Liver (tissue), 9 donors: ENCODE results near the gene BABAM1. TPM values are rescaled to one million over a fixed set of nuclear protein-coding genes. Genes with fewer than 3 reads are reported as not detected.

Experiments
- DNase-seq: peaks from one replicate; pipeline ENCODE4 v3.0.0-alpha.2; 2017; ENCODE audit warnings: low spot score
- H3K27ac ChIP-seq, 2 donors: one replicate each; pipeline ENCODE4 v1.7.0; 2013; ENCODE audit warnings: inconsistent platforms in 2 of 2, low read length in 2 of 2, control low read depth in 1 of 2, low read depth in 1 of 2, mild to moderate bottlenecking in 1 of 2
- H3K27me3 ChIP-seq, 4 donors: one replicate each; pipeline versions ENCODE4 v1.6.1 to v1.7.0; 2013; ENCODE audit warnings: low read length in 3 of 4, inconsistent platforms in 1 of 4, mild to moderate bottlenecking in 1 of 4, moderate library complexity in 1 of 4; ENCODE audit not compliant: control insufficient read depth in 4 of 4, insufficient read depth in 4 of 4
- H3K36me3 ChIP-seq, 4 donors: one replicate each; pipeline versions ENCODE4 v1.6.1 to v1.7.0; 2013; ENCODE audit warnings: low read length in 3 of 4, mild to moderate bottlenecking in 3 of 4, low read depth in 1 of 4, moderate library complexity in 1 of 4; ENCODE audit not compliant: control insufficient read depth in 4 of 4, insufficient read depth in 3 of 4
- H3K4me1 ChIP-seq, 4 donors: one replicate each; pipeline versions ENCODE4 v1.6.1 to v1.7.0; 2013; ENCODE audit warnings: low read length in 3 of 4, mild to moderate bottlenecking in 3 of 4, moderate library complexity in 1 of 4; ENCODE audit not compliant: control insufficient read depth in 4 of 4, insufficient read depth in 4 of 4
- H3K4me3 ChIP-seq, 3 donors: one replicate each; pipeline versions ENCODE4 v1.6.1 to v1.7.0; 2013; ENCODE audit warnings: low read length in 3 of 3, control low read depth in 1 of 3, low read depth in 1 of 3, mild to moderate bottlenecking in 1 of 3
- H3K9ac ChIP-seq, 2 donors: one replicate each; pipeline ENCODE4 v1.7.0; 2013; ENCODE audit warnings: low read length in 2 of 2, mild to moderate bottlenecking in 2 of 2, moderate library complexity in 2 of 2, control low read depth in 1 of 2, low read depth in 1 of 2
- H3K9me3 ChIP-seq, 4 donors: one replicate each; pipeline versions ENCODE4 v1.6.1 to v1.7.0; 2013; ENCODE audit warnings: low read length in 3 of 4; ENCODE audit not compliant: control insufficient read depth in 4 of 4
- EGR1 ChIP-seq, 2 donors: IDR thresholded peaks; 2 replicates each; pipeline ENCODE4 v1.6.1; 2016 to 2018; ENCODE audit warnings: antibody characterized with exemption in 2 of 2, low read depth in 2 of 2
- FOXA1 ChIP-seq: IDR thresholded peaks from 2 replicates; pipeline ENCODE4 v1.6.1; 2016; ENCODE audit warnings: antibody characterized with exemption
- FOXA2 ChIP-seq: IDR thresholded peaks from 2 replicates; pipeline ENCODE4 v1.6.1; 2016; ENCODE audit warnings: antibody characterized with exemption
- GABPA ChIP-seq, 2 donors: IDR thresholded peaks in 1 of 2; conservative IDR thresholded peaks in 1 of 2; 2 replicates each; pipeline ENCODE4 v1.6.1; 2016; ENCODE audit warnings: antibody characterized with exemption in 2 of 2, mild to moderate bottlenecking in 1 of 2, moderate library complexity in 1 of 2
- HNF4A ChIP-seq, 2 donors: conservative IDR thresholded peaks; 2 replicates each; pipeline ENCODE4 v1.6.1; 2016; ENCODE audit warnings: antibody characterized with exemption in 2 of 2, mild to moderate bottlenecking in 2 of 2
- HNF4G ChIP-seq: IDR thresholded peaks from 2 replicates; pipeline ENCODE4 v1.6.1; 2016; ENCODE audit warnings: antibody characterized with exemption
- MAX ChIP-seq: IDR thresholded peaks from 2 replicates; pipeline ENCODE4 v1.6.1; 2016; ENCODE audit warnings: antibody characterized with exemption
- NR2F2 ChIP-seq: IDR thresholded peaks from 2 replicates; pipeline ENCODE4 v1.6.1; 2016; ENCODE audit warnings: antibody characterized with exemption
- RAD21 ChIP-seq, 2 donors: IDR thresholded peaks; 2 replicates each; pipeline ENCODE4 v1.6.1; 2016; ENCODE audit warnings: antibody characterized with exemption in 2 of 2, mild to moderate bottlenecking in 2 of 2
- RXRA ChIP-seq, 2 donors: IDR thresholded peaks; 2 replicates each; pipeline ENCODE4 v1.6.1; 2017 to 2018; ENCODE audit warnings: antibody characterized with exemption in 2 of 2, mild to moderate bottlenecking in 1 of 2
- SP1 ChIP-seq: IDR thresholded peaks from 2 replicates; pipeline ENCODE4 v1.6.1; 2018; ENCODE audit warnings: antibody characterized with exemption, mild to moderate bottlenecking
- TAF1 ChIP-seq: conservative IDR thresholded peaks from 2 replicates; pipeline ENCODE4 v1.6.1; 2016; ENCODE audit warnings: antibody characterized with exemption, mild to moderate bottlenecking
- WGBS: extraction: QIAGEN DNeasy Blood & Tissue Kit; methylation state at CpG from one replicate; pipeline ENCODE4 v1.1.7; 2013; 5-methylcytosine and 5-hydroxymethylcytosine counted together
- polyA plus RNA-seq, 2 donors: library from polyadenylated mRNA; stranded (reverse) in 1 of 2; unstranded in 1 of 2; fragments of 200-250 nt in 1 of 2; fragments of >200 nt in 1 of 2; fragmentation: Nextera tagmentation in 1 of 2; extraction: Ambion mirVana in 1 of 2; gene quantifications; one replicate each; pipeline versions ENCODE4 v1.2.1 to v1.2.3, GENCODE V29; 2013 to 2015
- total RNA-seq, 2 donors: library from RNA; depleted of rRNA; stranded (reverse); fragments of >200 nt; gene quantifications; one replicate each; pipeline ENCODE4 v1.2.3, GENCODE V29; 2014
- TF ChIP-seq, protein P1 (sequence below): fragments of 150-350 bp; IDR thresholded peaks from 2 replicates; pipeline ENCODE4 v1.5.1; 2017; ENCODE audit warnings: improper control_type of control experiment, low read depth, low read length; ENCODE audit not compliant: missing input control
- TF ChIP-seq, protein P2 (sequence below): IDR thresholded peaks from 2 replicates; pipeline ENCODE4 v1.6.1; 2016; ENCODE audit warnings: antibody characterized with exemption, mild to moderate bottlenecking
- TF ChIP-seq, protein P3 (sequence below): IDR thresholded peaks from 2 replicates; pipeline ENCODE4 v1.6.1; 2016; ENCODE audit warnings: antibody characterized with exemption
- donor health status: healthy.
- donor health status: healthy.
- donor health status: healthy.
- donor health status: healthy.
- donor health status: healthy.

The BABAM1 gene
- total and polyA plus RNA-seq, 4 donors: 29.3 to 47.0 (median 33.5) TPM

DNA sequence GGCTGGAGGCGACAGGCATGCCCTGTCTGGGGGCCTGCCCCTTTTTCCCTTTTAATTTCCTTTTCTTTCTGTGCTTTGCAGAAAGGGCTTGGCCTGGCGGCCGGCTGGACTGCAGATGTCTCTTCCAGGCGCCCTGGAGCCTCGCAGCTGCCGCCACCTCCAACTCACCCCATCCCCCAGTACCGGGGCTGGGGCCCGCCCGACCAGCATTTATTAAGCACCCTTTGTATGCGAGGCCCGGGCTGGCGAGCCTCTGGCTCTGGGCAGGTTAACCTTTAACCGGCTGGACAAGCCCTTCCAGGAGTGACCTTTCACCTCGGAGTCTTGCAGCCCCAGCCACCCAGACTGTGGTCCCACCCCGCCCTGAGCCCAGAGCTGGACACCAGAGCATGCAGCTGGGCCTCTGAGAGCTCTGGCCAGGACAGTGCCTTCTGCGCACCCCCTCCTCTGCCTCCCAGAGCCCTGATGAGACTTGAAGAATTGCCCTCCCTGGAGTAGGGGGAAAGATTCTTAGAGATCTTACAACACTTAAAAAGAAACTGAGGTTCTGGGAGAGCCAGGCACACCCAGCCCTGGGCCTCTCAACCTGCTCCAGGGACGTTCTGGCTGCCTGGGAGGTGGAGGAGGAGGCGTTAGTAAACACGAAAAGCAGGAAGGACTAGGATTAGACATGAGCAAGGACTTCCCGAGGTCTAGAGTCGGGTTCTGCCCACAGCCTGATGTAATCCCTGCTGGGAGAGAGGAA, 20.4 kb upstream of the BABAM1 start:
- Histone ChIP-seq H3K4me1 (peaks cover 10 to 44% (median 37%) of the 10 kb centered on the region in 4 donors), H3K9ac (no peak overlapping the region)
- WGBS: 8% methylated on average over 21 of the region's 21 CpGs

GRCh38 chr19:17248011-17248776, 19.0 kb upstream of the BABAM1 start:
- H3K4me1 ChIP-seq: peaks cover 3 to 32% (median 26%) of the 10 kb centered on the region in 4 donors
- TF ChIP-seq SP1 (peak; percentile 12), RXRA (IDR thresholded peaks at IDR 0.05) (peak in 1 of 2 donors; percentile 55), HNF4G (no peak), NR2F2 (peak; percentile 42), HNF4A (conservative IDR thresholded peaks at IDR 0.05) (peak; percentile 18 to 35)
- no peaks in the 10 kb centered on the region for H3K36me3 ChIP-seq
- DNase-seq: peak; percentile 63
- H3K9me3 ChIP-seq: no peaks in the 10 kb centered on the region
- peak overlapping the region in 1 of 2 donors; percentile 21 for H3K27ac ChIP-seq
- 72% methylated on average over 21 of the region's 21 CpGs for WGBS
- H3K9ac ChIP-seq: no peak overlapping the region
- no peak overlapping the region for H3K4me3 ChIP-seq
- H3K27me3 ChIP-seq: no peaks in the 10 kb centered on the region

More for the DNA sequence above, 20.4 kb upstream of the BABAM1 start:
- H3K4me3 ChIP-seq: peak overlapping the region; percentile 32 to 75 (median 64)
- TF ChIP-seq SP1 (peak; percentile 69), TAF1 (no peak), HNF4A (conservative IDR thresholded peaks at IDR 0.05) (peak in 1 of 2 donors; percentile 45), NR2F2 (peak; percentile 72), GABPA (IDR thresholded peaks at IDR 0.05 in 1 of 2, conservative IDR thresholded peaks at IDR 0.05 in 1 of 2) (no peak), RXRA (IDR thresholded peaks at IDR 0.05) (peak; percentile 49 to 67), RAD21 (IDR thresholded peaks at IDR 0.05) (no peak)
- TF ChIP-seq, protein P1, sequence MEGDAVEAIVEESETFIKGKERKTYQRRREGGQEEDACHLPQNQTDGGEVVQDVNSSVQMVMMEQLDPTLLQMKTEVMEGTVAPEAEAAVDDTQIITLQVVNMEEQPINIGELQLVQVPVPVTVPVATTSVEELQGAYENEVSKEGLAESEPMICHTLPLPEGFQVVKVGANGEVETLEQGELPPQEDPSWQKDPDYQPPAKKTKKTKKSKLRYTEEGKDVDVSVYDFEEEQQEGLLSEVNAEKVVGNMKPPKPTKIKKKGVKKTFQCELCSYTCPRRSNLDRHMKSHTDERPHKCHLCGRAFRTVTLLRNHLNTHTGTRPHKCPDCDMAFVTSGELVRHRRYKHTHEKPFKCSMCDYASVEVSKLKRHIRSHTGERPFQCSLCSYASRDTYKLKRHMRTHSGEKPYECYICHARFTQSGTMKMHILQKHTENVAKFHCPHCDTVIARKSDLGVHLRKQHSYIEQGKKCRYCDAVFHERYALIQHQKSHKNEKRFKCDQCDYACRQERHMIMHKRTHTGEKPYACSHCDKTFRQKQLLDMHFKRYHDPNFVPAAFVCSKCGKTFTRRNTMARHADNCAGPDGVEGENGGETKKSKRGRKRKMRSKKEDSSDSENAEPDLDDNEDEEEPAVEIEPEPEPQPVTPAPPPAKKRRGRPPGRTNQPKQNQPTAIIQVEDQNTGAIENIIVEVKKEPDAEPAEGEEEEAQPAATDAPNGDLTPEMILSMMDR: peak; percentile 3
- H3K9me3 ChIP-seq: no peaks in the 10 kb centered on the region
- no peaks in the 10 kb centered on the region for H3K27me3 ChIP-seq
- H3K36me3 ChIP-seq: no peaks in the 10 kb centered on the region
- DNase-seq: no peak
- peak overlapping the region; percentile 84 to 91 for H3K27ac ChIP-seq

DNA sequence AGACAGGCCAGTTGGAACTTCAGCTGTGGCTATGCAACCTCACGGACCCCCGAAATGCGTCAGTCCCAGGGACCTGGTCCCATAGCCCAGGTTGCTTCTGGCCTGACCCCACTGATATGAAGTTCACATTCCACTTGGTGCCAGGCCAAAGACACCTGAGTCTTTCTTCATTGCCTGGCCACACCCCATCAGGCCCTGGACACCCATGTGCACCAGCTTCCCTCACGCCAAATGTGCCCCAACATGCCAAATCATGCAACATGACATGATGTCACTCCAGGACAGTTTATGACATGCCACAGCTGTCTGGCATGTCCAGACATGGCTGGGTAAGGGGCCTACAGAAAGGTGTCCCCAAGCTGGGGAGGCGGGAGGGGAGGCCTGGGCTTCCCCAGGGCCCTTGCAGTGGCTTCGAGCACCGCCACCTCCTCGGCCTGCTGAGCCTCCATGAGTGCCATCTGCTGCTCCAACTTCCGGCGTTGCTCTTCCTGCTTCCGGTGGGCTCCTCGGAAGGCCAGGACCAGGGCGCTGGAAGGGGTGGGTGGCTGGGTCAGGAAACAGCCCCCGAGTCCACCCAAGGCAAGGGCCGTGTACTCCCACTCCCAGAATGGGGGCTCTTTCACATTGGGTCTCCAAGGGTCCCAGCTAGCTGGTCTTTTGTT, 17.2 kb upstream of the BABAM1 start:
- Histone ChIP-seq H3K36me3 (no peaks in the 10 kb centered on the region), H3K9ac (no peak overlapping the region), H3K9me3 (no peaks in the 10 kb centered on the region), H3K4me1 (peaks cover 3 to 27% (median 23%) of the 10 kb centered on the region in 4 donors), H3K27ac (no peak overlapping the region), H3K4me3 (no peak overlapping the region), H3K27me3 (no peaks in the 10 kb centered on the region)
- DNase-seq: no peak
- 84% methylated on average over 15 of the region's 15 CpGs for WGBS
- no peak for TF ChIP-seq EGR1 (IDR thresholded peaks at IDR 0.05; ENCODE audit: low read depth in 2 of 2)
- TF ChIP-seq SP1: no peak
- TF ChIP-seq, protein P2, sequence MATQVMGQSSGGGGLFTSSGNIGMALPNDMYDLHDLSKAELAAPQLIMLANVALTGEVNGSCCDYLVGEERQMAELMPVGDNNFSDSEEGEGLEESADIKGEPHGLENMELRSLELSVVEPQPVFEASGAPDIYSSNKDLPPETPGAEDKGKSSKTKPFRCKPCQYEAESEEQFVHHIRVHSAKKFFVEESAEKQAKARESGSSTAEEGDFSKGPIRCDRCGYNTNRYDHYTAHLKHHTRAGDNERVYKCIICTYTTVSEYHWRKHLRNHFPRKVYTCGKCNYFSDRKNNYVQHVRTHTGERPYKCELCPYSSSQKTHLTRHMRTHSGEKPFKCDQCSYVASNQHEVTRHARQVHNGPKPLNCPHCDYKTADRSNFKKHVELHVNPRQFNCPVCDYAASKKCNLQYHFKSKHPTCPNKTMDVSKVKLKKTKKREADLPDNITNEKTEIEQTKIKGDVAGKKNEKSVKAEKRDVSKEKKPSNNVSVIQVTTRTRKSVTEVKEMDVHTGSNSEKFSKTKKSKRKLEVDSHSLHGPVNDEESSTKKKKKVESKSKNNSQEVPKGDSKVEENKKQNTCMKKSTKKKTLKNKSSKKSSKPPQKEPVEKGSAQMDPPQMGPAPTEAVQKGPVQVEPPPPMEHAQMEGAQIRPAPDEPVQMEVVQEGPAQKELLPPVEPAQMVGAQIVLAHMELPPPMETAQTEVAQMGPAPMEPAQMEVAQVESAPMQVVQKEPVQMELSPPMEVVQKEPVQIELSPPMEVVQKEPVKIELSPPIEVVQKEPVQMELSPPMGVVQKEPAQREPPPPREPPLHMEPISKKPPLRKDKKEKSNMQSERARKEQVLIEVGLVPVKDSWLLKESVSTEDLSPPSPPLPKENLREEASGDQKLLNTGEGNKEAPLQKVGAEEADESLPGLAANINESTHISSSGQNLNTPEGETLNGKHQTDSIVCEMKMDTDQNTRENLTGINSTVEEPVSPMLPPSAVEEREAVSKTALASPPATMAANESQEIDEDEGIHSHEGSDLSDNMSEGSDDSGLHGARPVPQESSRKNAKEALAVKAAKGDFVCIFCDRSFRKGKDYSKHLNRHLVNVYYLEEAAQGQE: no peak
- no peak for TF ChIP-seq MAX
- no peak for TF ChIP-seq RXRA (IDR thresholded peaks at IDR 0.05)
- TF ChIP-seq HNF4G: no peak
- TF ChIP-seq FOXA2: no peak
- no peak for TF ChIP-seq FOXA1
- TF ChIP-seq HNF4A (conservative IDR thresholded peaks at IDR 0.05): no peak
- TF ChIP-seq, protein P1: no peak
- TF ChIP-seq GABPA (IDR thresholded peaks at IDR 0.05 in 1 of 2, conservative IDR thresholded peaks at IDR 0.05 in 1 of 2): no peak
- TF ChIP-seq, protein P3, sequence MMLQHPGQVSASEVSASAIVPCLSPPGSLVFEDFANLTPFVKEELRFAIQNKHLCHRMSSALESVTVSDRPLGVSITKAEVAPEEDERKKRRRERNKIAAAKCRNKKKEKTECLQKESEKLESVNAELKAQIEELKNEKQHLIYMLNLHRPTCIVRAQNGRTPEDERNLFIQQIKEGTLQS: no peak
- no peak for TF ChIP-seq NR2F2
